Endothelial cell of umbilical vein (primary cell): ENCODE results near the gene RNASET2.

ENCODE experiments used
- EZH2 ChIP-seq: IDR thresholded peaks from 2 replicates; pipeline ENCODE4 v1.6.1; 2012; ENCODE audit warnings: borderline replicate concordance, low read depth, mild to moderate bottlenecking, moderate library complexity, low read length, inconsistent platforms; ENCODE audit not compliant: severe bottlenecking
- JUN ChIP-seq: IDR thresholded peaks from 2 replicates; pipeline ENCODE4 v1.6.1; 2011; ENCODE audit warnings: borderline replicate concordance, low read depth; ENCODE audit not compliant: insufficient read length, insufficient read depth
- MAX ChIP-seq: IDR thresholded peaks from 2 replicates; pipeline ENCODE4 v1.6.1; 2011; ENCODE audit not compliant: insufficient read depth, insufficient read length
- MYC ChIP-seq: IDR thresholded peaks from one replicate; pipeline ENCODE4 v1.6.1; 2011; ENCODE audit warnings: mild to moderate bottlenecking, low read depth, low read length
- POLR2A ChIP-seq: IDR thresholded peaks from 2 replicates; pipeline ENCODE4 v1.6.1; 2012; ENCODE audit warnings: low read depth, mild to moderate bottlenecking, control low read depth, low read length
- POLR2AphosphoS5 ChIP-seq: IDR thresholded peaks from 2 replicates; pipeline ENCODE4 v1.6.1; 2012; ENCODE audit warnings: low read depth, mild to moderate bottlenecking, control low read depth, low read length, moderate library complexity; ENCODE audit not compliant: insufficient read depth
- TF ChIP-seq, protein P1 (sequence below), 2 donors: IDR thresholded peaks; 1 replicate in 1 of 2; 2 replicates in 1 of 2; pipeline ENCODE4 v1.5.1; 2011; ENCODE audit warnings: low read length in 2 of 2, mild to moderate bottlenecking in 2 of 2, moderate library complexity in 2 of 2, control low read depth in 1 of 2, inconsistent platforms in 1 of 2, low read depth in 1 of 2; ENCODE audit not compliant: insufficient read depth in 1 of 2; ENCODE audit errors: extremely low read depth in 1 of 2

- TF ChIP-seq, protein P1, sequence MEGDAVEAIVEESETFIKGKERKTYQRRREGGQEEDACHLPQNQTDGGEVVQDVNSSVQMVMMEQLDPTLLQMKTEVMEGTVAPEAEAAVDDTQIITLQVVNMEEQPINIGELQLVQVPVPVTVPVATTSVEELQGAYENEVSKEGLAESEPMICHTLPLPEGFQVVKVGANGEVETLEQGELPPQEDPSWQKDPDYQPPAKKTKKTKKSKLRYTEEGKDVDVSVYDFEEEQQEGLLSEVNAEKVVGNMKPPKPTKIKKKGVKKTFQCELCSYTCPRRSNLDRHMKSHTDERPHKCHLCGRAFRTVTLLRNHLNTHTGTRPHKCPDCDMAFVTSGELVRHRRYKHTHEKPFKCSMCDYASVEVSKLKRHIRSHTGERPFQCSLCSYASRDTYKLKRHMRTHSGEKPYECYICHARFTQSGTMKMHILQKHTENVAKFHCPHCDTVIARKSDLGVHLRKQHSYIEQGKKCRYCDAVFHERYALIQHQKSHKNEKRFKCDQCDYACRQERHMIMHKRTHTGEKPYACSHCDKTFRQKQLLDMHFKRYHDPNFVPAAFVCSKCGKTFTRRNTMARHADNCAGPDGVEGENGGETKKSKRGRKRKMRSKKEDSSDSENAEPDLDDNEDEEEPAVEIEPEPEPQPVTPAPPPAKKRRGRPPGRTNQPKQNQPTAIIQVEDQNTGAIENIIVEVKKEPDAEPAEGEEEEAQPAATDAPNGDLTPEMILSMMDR (IDR thresholded peaks at IDR 0.05; ENCODE audit: extremely low read depth in 1 of 2, insufficient read depth in 1 of 2, low read depth in 1 of 2, low read length in 2 of 2) = no peak
- no peak for TF ChIP-seq POLR2A
- TF ChIP-seq MYC = no peak
- TF ChIP-seq JUN = no peak
- no peak for TF ChIP-seq MAX
- no peak for TF ChIP-seq EZH2
- TF ChIP-seq POLR2AphosphoS5 = no peak
These were observed 28.3 kb downstream of the RNASET2 start for GRCh38 chr6:166927935-166928643.
